ENCODE data around the gene CFTR. TPM values are rescaled to one million over a fixed set of nuclear protein-coding genes. Genes with fewer than 3 reads are reported as not detected.

The CFTR gene
- polyA plus RNA-seq, 3 donors = 3.0 to 4.1 (median 3.1) TPM

Other genes with a start within 250 kb of the CFTR start
- gene WNT2, start 157.0 kb upstream of the CFTR start, polyA plus RNA-seq (ENCODE audit: insufficient read length in 3 of 3) = under 1 TPM; 0.55 to 0.61 (median 0.58) TPM
- gene ASZ1, start 52.5 kb upstream of the CFTR start, polyA plus RNA-seq (ENCODE audit: insufficient read length in 3 of 3) = not detected

Measured in right renal cortex interstitium (tissue), 3 donors.